IMR-90 (cell line): ENCODE measurements around the gene BMERB1. TPM values are rescaled to one million over a fixed set of nuclear protein-coding genes. Genes with fewer than 3 reads are reported as not detected.

ENCODE experiments used
- ATAC-seq: fragments of 200-7000 bp; cut with Tn5 transposase; 2 replicates; pipeline ENCODE4 v1.9.1; 2020; ENCODE audit warnings: low read depth, mild to moderate bottlenecking, moderate library complexity
- BruUV-seq: library from RNA; stranded (reverse); fragments of 400-500 nt; replicated peaks from 2 replicates; lab custom pipeline; 2021; lab: Mats Ljungman, UMichigan
- CTCF ChIA-PET: fragments of 300-600 bp; formaldehyde crosslinking; extraction: SDS; loops from one replicate; lab custom pipeline; 2021; ENCODE audit warnings: antibody characterized with exemption; lab: Yijun Ruan, JAX
- POLR2A ChIA-PET: fragments of 300-600 bp; sonication (Branson Sonifier 250); formaldehyde crosslinking; loops from one replicate; lab custom pipeline; 2022; ENCODE audit warnings: antibody characterized with exemption; ENCODE audit not compliant: unreplicated experiment; lab: Charles Lee
- DNase-seq: peaks from one replicate; pipeline ENCODE4 v3.0.0; 2013
- H2AFZ ChIP-seq: replicated peaks from 2 replicates; pipeline ENCODE3; 2013; ENCODE audit warnings: low read length, mild to moderate bottlenecking; ENCODE audit not compliant: poor library complexity
- H2AK5ac ChIP-seq: 2 replicates; pipeline ENCODE4 v1.6.1; 2013; ENCODE audit warnings: low read depth, low read length, inconsistent platforms
- H2AK9ac ChIP-seq: replicated peaks from 2 replicates; pipeline ENCODE3; 2013; ENCODE audit warnings: mild to moderate bottlenecking, low read depth, low read length, moderate library complexity; ENCODE audit not compliant: poor library complexity
- H2BK120ac ChIP-seq: 2 replicates; pipeline ENCODE4 v1.6.1; 2013; ENCODE audit warnings: low read depth, low read length, inconsistent platforms
- H2BK15ac ChIP-seq: 3 replicates; pipeline ENCODE4 v1.6.1; 2013; ENCODE audit warnings: low read depth, low read length, inconsistent platforms
- H2BK20ac ChIP-seq: 2 replicates; pipeline ENCODE4 v1.6.1; 2013; ENCODE audit warnings: low read depth, mild to moderate bottlenecking, inconsistent platforms, low read length, moderate library complexity
- H2BK5ac ChIP-seq: 2 replicates; pipeline ENCODE4 v1.6.1; 2013; ENCODE audit warnings: mild to moderate bottlenecking, low read depth, low read length, inconsistent platforms; ENCODE audit not compliant: poor library complexity, severe bottlenecking
- H3K14ac ChIP-seq: replicated peaks from 2 replicates; pipeline ENCODE4 v1.6.1; 2013; ENCODE audit warnings: low read depth, low read length, inconsistent platforms
- H3K18ac ChIP-seq: 2 replicates; pipeline ENCODE4 v1.6.1; 2013; ENCODE audit warnings: low read depth, low read length, control low read depth
- H3K23ac ChIP-seq: 2 replicates; pipeline ENCODE4 v1.6.1; 2013; ENCODE audit warnings: low read depth, low read length, inconsistent platforms
- H3K27ac ChIP-seq: 2 replicates; pipeline ENCODE4 v1.5.1; 2013; ENCODE audit warnings: mild to moderate bottlenecking, control low read depth, low read length; ENCODE audit not compliant: insufficient read depth
- H3K27me3 ChIP-seq: 2 replicates; pipeline ENCODE4 v1.6.1; 2013; ENCODE audit warnings: low read length; ENCODE audit not compliant: control insufficient read depth, insufficient read depth
- H3K36me3 ChIP-seq: 2 replicates; pipeline ENCODE4 v1.6.1; 2013; ENCODE audit warnings: low read length, mixed read lengths; ENCODE audit not compliant: control insufficient read depth, insufficient read depth
- H3K4ac ChIP-seq: 2 replicates; pipeline ENCODE4 v1.6.1; 2013; ENCODE audit warnings: low read depth, low read length, inconsistent platforms
- H3K4me1 ChIP-seq: 2 replicates; pipeline ENCODE4 v1.6.1; 2013; ENCODE audit warnings: low read length, mixed read lengths; ENCODE audit not compliant: control insufficient read depth, insufficient read depth
- H3K4me2 ChIP-seq: 2 replicates; pipeline ENCODE4 v1.6.1; 2013; ENCODE audit warnings: low read depth, mild to moderate bottlenecking, control low read depth, low read length, moderate library complexity
- H3K4me3 ChIP-seq: 2 replicates; pipeline ENCODE4 v1.5.1; 2013; ENCODE audit warnings: low read depth, mild to moderate bottlenecking, control low read depth, low read length, moderate library complexity; ENCODE audit not compliant: insufficient read depth
- H3K56ac ChIP-seq: 2 replicates; pipeline ENCODE4 v1.6.1; 2013; ENCODE audit warnings: low read length, inconsistent platforms; ENCODE audit not compliant: insufficient read depth; ENCODE audit errors: extremely low read depth
- H3K79me1 ChIP-seq, 2 experiments: 2 replicates each; pipeline ENCODE4 v1.6.1; 2013; ENCODE audit warnings: low read length in 2 of 2, inconsistent platforms in 1 of 2, low read depth in 1 of 2
- H3K9ac ChIP-seq: 2 replicates; pipeline ENCODE4 v1.6.1; 2013; ENCODE audit warnings: low read depth, low read length, control low read depth
- H3K9me1 ChIP-seq: 2 replicates; pipeline ENCODE4 v1.6.1; 2013; ENCODE audit warnings: low read length, inconsistent platforms; ENCODE audit not compliant: insufficient read depth
- H3K9me3 ChIP-seq: 2 replicates; pipeline ENCODE4 v1.6.1; 2013; ENCODE audit warnings: low read length; ENCODE audit not compliant: control insufficient read depth, insufficient read depth
- H4K20me1 ChIP-seq: 2 replicates; pipeline ENCODE4 v1.6.1; 2013; ENCODE audit warnings: low read length, inconsistent platforms; ENCODE audit not compliant: insufficient read depth
- H4K5ac ChIP-seq: 2 replicates; pipeline ENCODE4 v1.6.1; 2013; ENCODE audit warnings: mild to moderate bottlenecking, low read depth, low read length, control low read depth
- H4K8ac ChIP-seq, 2 experiments: 2 replicates each; pipeline ENCODE4 v1.6.1; 2013; ENCODE audit warnings: low read depth in 2 of 2, low read length in 2 of 2, control low read depth in 1 of 2, inconsistent platforms in 1 of 2
- H4K91ac ChIP-seq: 2 replicates; pipeline ENCODE4 v1.6.1; 2013; ENCODE audit warnings: low read depth, low read length, inconsistent platforms; ENCODE audit not compliant: insufficient read depth
- BHLHE40 ChIP-seq: fragments of 150-350 bp; IDR thresholded peaks from 2 replicates; pipeline ENCODE4 v1.6.1; 2016; ENCODE audit warnings: mild to moderate bottlenecking, low read depth, low read length
- CEBPB ChIP-seq: IDR thresholded peaks from 2 replicates; pipeline ENCODE4 v1.6.1; 2012; ENCODE audit warnings: low read depth, low read length, improper control_type of control experiment
- CHD1 ChIP-seq: IDR thresholded peaks from 2 replicates; pipeline ENCODE4 v1.6.1; 2012; ENCODE audit warnings: low read depth, low read length, improper control_type of control experiment
- CTCF ChIP-seq: conservative IDR thresholded peaks from 2 replicates; pipeline ENCODE4 v1.5.1; 2012; ENCODE audit warnings: mild to moderate bottlenecking, low read depth, low read length, improper control_type of control experiment
- ELK1 ChIP-seq: fragments of 150-350 bp; IDR thresholded peaks from 2 replicates; pipeline ENCODE4 v1.6.1; 2016; ENCODE audit warnings: low read depth, mild to moderate bottlenecking, low read length, moderate library complexity, borderline replicate concordance
- FOS ChIP-seq: fragments of 150-350 bp; IDR thresholded peaks from 2 replicates; pipeline ENCODE4 v1.6.1; 2016; ENCODE audit warnings: low read depth, low read length
- MAFK ChIP-seq: IDR thresholded peaks from 2 replicates; pipeline ENCODE4 v1.6.1; 2012; ENCODE audit warnings: low read depth, low read length, improper control_type of control experiment
- MAZ ChIP-seq: IDR thresholded peaks from 2 replicates; pipeline ENCODE4 v1.6.1; 2012; ENCODE audit warnings: low read depth, mild to moderate bottlenecking, low read length, improper control_type of control experiment, moderate library complexity, borderline replicate concordance
- MXI1 ChIP-seq: IDR thresholded peaks from 2 replicates; pipeline ENCODE4 v1.6.1; 2012; ENCODE audit warnings: low read depth, mild to moderate bottlenecking, low read length, moderate library complexity, borderline replicate concordance
- NFE2L2 ChIP-seq: fragments of 150-350 bp; IDR thresholded peaks from 2 replicates; pipeline ENCODE4 v1.6.1; 2016; ENCODE audit warnings: low read depth, mild to moderate bottlenecking, low read length
- POLR2A ChIP-seq: IDR thresholded peaks from 2 replicates; pipeline ENCODE4 v1.6.1; 2012; ENCODE audit warnings: mild to moderate bottlenecking, low read depth, low read length
- RAD21 ChIP-seq: IDR thresholded peaks from 2 replicates; pipeline ENCODE4 v1.6.1; 2012; ENCODE audit warnings: low read length, improper control_type of control experiment
- RCOR1 ChIP-seq: IDR thresholded peaks from 2 replicates; pipeline ENCODE4 v1.6.1; 2012; ENCODE audit warnings: mild to moderate bottlenecking, low read length, improper control_type of control experiment; ENCODE audit not compliant: insufficient replicate concordance
- RFX5 ChIP-seq: IDR thresholded peaks from 2 replicates; pipeline ENCODE4 v1.8.0; 2012; ENCODE audit warnings: low read depth, mild to moderate bottlenecking, low read length, moderate library complexity
- SMC3 ChIP-seq: fragments of 150-350 bp; IDR thresholded peaks from 2 replicates; pipeline ENCODE4 v1.6.1; 2016; ENCODE audit warnings: low read depth, mild to moderate bottlenecking, antibody characterized with exemption, low read length, moderate library complexity
- USF2 ChIP-seq: fragments of 150-350 bp; IDR thresholded peaks from 2 replicates; pipeline ENCODE4 v1.6.1; 2017; ENCODE audit warnings: mild to moderate bottlenecking, antibody characterized with exemption, low read length, low read depth
- WGBS, 2 experiments: methylation state at CpG; one replicate each; pipeline versions ENCODE4 v1.1.5 to v1.1.7; 2013; ENCODE audit warnings: missing lambda C conversion rate in 2 of 2; ENCODE audit not compliant: insufficient read length in 1 of 2; ENCODE audit errors: extremely low coverage in 2 of 2; 5-methylcytosine and 5-hydroxymethylcytosine counted together
- dilution Hi-C: fragments of 300-500 bp; cut with HindIII; formaldehyde crosslinking; loops from one replicate; pipeline ENCODE4 v1.14.3; 2018; ENCODE audit warnings: low sequenced_read_pairs; ENCODE audit not compliant: unreplicated experiment
- in situ Hi-C: fragments of 300-500 bp; cut with MboI; formaldehyde crosslinking; loops from 3 replicates; pipeline ENCODE4 v1.14.3; 2019; ENCODE audit warnings: low sequenced_read_pairs, inconsistent platforms, mixed read lengths
- intact Hi-C: fragments of 100-400 bp; cut with micrococcal nuclease; formaldehyde crosslinking; loops from 2 replicates; pipeline ENCODE4 v1.10.0; 2022
- polyA plus RNA-seq, 3 experiments: library from polyadenylated mRNA; depleted of rRNA; stranded (reverse); fragments of >200 nt; gene quantifications; 2 replicates each; pipeline ENCODE4 v1.2.3, GENCODE V29; 2012; ENCODE audit warnings: low replicate concordance in 1 of 3
- total RNA-seq: library from RNA; depleted of rRNA; stranded (reverse); fragments of >200 nt; gene quantifications from 2 replicates; pipeline ENCODE4 v1.2.3, GENCODE V29; 2012

BMERB1 gene
- total and polyA plus RNA-seq, 2 of the 4 experiments (the other 2 are of a cell fraction): 22.6 to 32.9 TPM

- DNase-seq: no peak
- Histone ChIP-seq H3K18ac (no peak overlapping the region), H2AFZ (no peak overlapping the region), H3K27ac (no peak overlapping the region), H3K27me3 (no peaks in the 10 kb centered on the region), H2BK5ac (no peak overlapping the region), H3K9me3 (no peaks in the 10 kb centered on the region), H3K4me2 (no peak overlapping the region), H4K91ac (no peak overlapping the region), H4K8ac (no peak overlapping the region), H3K4me3 (no peak overlapping the region), H3K14ac (no peak overlapping the region), H3K56ac (no peak overlapping the region), H3K36me3 (peaks cover 15% of the 10 kb centered on the region), H3K4me1 (peaks cover 12% of the 10 kb centered on the region), H3K23ac (no peak overlapping the region), H2BK15ac (no peak overlapping the region), H2AK9ac (no peak overlapping the region), H3K4ac (no peak overlapping the region), H4K20me1 (no peaks in the 10 kb centered on the region), H3K9me1 (peaks cover 9% of the 10 kb centered on the region; the same call in 1 of the 2 replicates), H3K79me1 (peaks cover 23% of the 10 kb centered on the region in 2 experiments), H3K9ac (no peak overlapping the region), H2BK120ac (no peak overlapping the region), H2BK20ac (no peak overlapping the region), H2AK5ac (no peak overlapping the region), H4K5ac (no peak overlapping the region)
- ChIA-PET POLR2A (no interaction called here), CTCF (no interaction called here)
- TF ChIP-seq RAD21 (no peak), MAFK (no peak), BHLHE40 (no peak), ELK1 (no peak), SMC3 (no peak), USF2 (no peak), MXI1 (no peak), POLR2A (no peak), FOS (no peak), CHD1 (no peak), CTCF (no peak), CEBPB (no peak), MAZ (no peak), NFE2L2 (no peak), RFX5 (no peak), RCOR1 (no peak)
- no TSS peak for BruUV-seq
- ATAC-seq: no peak
- in situ Hi-C loops: no loop called here
- intact Hi-C loops: no loop called here
- WGBS, 2 experiments: 97% methylated on average over 4 of the region's 11 CpGs; no CpG with 5 or more reads in 1 of the 2 experiments
- dilution Hi-C loops: no loop called here
These were observed 77.5 kb downstream of the BMERB1 start for GRCh38 chr16:15511759-15512487.
